Measurements from ENCODE around the gene PDGFRA.
A peak's percentile ranks its signal among the peaks of the same experiment; 100 is the strongest.
"Not testable (repeated sequence)": the region's sequence is repeated elsewhere in the genome, so short reads cannot be mapped to it uniquely, and the experiment has no call there.

PDGFRA gene

DNA sequence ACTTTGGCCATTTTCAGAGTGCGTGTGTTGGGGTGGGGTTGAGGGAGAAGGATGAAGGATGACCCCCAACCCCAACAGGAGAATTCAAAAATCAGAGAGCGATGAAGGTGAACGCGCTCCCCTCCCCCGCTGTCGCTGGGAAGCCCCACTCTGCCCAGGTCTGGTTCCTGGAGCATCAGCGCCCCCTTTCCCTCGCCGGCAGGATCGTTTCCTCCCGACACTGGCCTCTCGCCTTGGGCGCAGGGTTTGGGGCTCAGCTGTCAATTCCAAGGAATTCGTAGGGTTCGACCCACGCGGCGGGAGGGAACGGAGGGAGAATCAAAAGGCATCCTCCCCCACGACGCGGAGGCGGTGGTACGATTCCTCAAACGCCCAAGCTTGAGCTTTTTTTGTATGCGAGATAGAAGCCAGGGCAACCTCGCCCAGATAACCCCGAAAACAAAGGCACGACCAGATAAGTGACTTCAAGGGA, 1.0 kb upstream of the PDGFRA start:
- DNase-seq = no peak

DNA sequence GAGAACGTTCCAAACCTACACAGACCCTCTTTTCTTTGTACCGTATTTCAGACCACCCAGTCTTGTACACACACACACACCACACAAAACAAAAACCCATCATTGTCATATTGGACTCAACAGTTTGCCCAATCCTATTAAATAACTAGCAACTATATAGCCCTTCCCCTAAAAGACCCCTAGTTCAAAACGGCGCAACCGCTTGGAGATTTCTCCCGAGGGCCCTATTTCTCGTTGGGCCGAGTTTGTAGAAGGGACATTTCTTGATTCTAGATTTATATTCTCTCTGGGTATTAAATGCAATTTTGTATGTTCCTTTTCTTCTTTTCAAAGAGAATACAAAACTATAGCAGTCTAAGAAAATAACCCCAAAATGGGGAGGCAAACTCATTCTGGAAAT, 547 bp upstream of the PDGFRA start:
- no peak for DNase-seq

DNA sequence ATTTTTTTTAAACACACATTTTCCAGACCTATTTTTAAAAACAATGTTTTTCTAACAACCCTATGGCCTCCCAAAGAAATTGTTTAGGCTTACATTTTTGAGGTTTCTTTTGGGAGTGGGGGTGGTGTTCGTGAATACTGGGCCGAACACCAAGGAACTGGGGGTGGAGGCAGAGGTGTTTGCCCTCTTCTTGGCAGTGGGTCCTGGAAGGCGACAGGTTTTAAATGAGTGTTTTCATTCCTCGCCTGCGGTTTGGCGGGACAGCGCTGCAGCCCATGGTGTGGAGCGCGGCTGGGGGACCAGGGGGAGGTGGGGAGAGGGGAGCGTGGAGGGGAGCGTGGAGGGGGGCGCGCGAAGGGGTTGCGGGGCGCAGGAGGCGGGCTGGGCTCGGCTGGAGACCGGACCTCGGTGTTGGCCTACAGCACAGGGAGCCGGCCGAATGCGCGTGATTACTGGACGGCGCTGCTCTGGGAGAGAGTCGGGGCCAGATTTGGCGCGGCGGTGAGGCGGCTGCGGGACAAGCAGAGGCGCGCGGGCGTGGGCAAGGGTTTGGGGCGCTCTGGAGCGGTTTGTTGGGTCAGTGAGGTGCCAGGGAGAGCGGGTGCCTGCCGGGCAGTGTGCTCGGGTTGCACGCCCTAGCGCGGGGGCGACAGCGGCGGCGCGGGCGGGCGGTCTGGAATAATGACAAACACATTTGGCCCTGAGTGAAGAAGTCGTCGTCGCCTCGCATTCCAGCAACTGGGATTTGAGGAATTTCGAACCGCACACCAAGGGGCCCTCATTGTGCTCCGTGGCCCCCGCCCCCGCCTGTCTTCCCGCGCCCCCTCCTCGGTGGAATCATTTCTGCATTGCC, 764 bp downstream of the PDGFRA start:
- DNase-seq = no peak

DNA sequence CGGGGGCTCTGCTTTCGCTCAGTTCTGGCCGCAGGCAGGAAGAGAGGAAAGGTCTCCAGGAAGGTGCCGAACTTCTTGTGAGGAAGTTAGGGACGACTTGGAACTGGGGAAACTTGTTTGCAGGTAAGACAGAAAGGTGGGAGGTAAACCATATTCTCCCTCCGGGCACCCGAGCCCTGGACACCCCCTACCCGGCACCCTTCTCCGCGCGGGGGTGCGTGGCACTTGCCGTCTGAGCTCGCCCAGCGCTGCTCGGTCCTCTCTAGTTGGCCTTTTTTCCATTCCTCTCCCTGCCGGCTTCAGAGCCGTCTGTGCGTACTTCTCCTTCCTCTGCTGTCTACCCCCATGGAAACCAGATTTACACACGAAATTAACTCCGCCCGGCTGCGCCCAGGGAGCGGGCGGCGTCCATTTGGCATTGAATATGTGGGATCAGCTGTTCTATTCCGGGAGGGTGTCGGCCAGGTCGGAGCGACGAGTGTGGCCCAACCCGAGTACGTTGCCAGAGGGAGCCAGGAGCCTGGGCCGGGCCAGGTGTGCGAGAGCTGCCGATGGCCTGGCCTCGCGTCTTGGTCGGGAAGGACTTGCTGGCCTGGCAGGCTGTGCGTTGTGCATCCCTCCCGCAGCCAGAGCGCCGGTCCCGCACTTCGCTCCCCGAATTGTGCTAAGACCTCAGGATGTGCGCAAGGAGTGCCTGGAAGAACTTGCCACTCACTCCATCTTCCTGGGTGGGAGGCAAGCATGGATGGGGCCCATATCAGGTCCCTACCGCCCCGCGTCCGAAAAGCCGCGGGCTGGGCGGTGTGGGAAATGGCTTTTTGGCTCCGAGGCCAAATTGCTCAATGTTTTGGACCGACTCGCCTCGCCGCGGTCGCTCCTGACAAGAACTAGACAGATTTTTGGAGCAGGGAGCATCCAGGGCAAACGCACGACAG, 1.7 kb downstream of the PDGFRA start:
- DNase-seq = no peak

DNA sequence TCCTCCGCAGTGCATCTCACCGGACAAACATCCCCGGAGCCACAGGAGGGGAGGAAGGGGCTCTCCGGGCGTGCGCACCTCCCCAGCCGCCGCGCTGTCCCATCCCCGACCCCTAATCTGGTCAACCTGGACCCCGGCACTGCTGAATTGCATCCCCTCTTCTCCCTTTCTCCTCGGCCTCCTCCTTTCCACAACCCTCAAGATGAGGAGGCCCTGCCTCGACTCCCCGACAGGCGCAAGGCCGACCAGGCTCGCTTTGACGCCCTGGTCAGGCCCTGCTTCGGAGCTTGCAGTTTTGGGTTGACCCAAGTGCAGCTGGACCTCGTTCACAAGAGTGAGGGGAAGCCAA, 2.3 kb downstream of the PDGFRA start:
- DNase-seq = no peak

DNA sequence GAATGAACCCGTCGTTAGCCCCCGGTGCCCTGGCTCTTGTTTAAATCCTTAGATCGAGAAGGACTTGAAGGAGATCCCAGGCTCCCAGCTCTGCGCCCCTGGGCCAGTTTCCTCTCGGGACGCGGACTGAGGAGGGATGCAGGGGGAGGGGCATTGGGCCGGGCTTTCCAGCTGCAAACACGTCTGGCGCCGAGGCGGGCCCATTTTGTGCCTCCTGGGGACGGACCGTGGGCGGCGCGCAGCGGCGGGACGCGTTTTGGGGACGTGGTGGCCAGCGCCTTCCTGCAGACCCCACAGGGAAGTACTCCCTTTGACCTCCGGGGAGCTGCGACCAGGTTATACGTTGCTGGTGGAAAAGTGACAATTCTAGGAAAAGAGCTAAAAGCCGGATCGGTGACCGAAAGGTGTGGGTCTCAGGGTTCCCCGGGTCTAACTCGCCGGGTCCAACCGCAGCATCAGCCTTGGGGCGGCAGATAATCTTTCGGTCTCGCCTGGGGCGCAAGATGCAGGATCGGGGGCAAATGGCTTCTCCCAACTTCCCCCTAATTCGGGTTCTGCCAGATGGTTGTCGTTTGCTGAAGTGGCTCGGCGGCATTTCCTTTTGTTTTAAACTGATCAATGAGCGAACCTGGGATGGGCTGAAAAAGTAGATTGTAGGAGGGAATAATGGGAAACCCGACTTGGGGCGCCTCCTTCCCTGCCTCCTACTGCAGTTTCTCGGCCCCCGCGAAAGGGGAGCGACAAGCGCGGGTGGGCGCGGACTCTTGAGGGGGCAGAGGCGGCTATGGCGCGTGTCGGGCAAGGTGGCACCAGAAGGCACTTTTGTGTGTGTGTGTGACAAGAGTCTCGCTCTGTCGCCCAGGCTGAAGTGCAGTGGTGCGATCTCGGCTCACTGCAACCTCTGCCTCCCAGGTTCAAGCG, 2.9 kb downstream of the PDGFRA start:
- DNase-seq = no peak

DNA sequence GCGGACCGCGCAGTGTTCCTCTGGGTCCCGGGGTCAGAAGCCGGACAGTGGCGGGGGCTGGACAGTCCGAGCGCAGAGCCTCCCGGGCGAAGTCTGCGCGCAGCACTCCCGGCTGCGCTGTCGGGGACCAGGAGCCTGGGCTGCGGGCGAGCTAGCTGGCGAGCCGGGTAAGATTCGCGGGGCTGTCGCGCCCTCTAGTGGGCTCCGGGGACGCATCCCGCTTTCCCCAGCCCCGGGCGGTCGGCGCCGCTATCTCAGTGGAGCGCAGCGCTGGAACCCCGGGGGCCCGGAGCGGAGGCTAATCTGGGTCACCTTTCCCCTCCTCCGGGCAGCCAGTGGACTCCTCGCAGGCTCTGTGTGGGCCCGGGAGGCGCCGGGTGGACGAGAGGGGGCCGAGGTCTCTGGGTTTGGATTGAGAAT, 4.2 kb downstream of the PDGFRA start:
- DNase-seq = peak; percentile 63 to 65

DNA sequence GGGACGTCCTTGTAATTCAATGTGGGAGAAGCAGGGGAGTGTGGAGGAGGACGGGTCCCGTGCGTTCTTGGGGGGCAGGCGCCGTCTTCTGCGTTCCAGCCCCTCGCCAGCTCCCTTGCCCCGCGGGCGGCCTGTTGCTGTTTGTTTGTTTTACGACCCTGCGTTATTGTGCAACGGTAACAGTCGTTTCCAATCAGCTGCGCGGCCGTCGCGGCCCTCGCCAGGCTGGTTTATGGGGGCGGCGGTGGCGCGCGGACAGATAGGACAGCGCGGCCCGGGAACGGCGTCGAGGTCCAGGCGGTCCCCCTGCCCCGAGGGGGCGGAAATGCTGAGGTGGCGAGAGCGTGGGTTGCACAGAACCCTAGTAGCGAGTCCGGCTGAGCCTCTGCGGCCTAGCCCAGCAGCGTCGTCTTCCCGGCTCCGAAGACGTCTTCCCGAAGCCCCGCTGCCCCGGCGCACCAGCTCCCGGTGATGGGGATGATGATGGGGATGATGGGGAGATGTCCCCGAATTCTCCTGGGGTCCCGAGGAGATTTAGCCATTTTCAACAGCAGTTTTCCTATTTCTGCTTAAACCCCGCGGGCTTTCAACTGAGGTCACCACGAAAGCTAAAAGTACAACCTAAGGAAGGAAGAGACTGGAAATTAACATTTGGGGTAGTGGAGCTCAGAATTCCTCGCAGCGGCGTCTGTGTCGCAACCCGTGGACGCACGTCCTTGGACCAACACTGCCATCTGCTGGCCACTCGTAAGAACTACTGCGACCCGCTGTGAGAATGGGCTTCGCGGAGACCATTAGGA, 4.8 kb downstream of the PDGFRA start:
- DNase-seq = peak; percentile 64 to 65

DNA sequence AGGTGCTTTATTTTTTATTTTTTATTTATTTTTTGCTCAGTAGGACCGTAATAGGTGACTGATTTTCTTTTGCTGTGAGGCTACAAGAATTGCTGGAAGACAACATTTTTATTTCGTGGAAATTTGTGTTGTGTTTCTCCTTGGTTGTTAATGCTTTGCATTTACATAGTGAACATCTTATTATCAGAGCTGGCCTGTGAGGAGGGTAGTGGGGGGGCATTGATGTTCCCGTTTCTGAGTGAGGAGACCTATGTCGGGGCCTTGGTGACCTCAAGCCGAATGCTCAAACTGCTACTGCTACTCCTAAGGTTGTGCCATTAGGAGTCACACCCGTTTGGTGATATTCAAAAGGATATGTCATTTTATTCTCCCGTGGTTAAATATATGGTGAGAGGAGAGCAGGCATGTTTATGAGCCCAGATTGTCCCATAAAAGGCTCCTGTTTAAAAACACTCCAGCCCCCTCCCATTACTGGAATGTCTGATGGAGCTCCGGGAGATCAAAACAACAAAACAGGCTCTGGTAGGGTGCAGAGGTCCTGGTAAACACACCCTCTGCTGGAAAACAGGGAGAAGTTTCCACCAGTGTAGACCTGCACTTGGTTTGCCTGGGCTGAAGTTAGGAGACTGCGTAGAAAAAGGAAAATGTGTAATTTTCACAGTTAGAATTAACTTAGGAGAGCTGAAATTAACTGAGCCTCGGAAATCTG, 5.6 kb downstream of the PDGFRA start:
- no peak for DNase-seq

DNA sequence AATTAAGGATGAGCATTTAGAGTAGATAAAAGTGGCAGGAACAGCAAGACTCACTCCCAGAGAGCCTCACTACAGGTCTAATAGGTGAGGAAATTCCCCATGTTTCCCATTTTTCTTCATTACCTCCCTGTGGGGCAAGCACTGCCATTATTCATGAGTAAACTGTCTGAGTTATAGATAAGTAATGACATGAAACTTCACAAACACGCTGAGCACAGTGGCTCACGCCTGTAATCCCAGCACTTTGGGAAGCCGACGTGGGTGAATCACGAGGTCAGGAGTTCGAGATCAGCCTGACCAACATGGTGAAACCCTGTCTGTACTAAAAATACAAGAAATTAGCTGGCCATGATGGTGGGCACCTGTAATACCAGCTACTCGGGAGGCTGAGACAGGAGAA, 7.2 kb downstream of the PDGFRA start:
- not testable (repeated sequence) for DNase-seq

DNA sequence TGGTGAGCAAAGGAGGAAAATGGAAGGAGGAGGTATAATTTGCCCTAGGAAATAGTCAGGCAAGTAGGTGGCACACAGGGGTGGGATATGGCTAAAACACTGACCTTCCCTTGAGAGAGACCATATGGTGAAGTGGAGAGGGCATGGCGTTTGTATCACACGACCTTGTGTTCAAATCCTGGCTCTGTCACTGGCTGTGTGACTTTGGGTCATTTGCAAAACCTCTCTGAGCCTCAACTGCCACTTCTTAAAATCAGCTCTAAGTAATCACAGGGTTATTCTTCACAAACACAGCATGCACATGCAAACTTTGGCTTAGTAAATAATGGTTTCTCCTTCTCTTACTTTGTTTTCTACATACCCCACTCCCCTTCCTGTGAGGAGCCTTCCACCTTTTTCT, 8.7 kb downstream of the PDGFRA start:
- no peak for DNase-seq

DNA sequence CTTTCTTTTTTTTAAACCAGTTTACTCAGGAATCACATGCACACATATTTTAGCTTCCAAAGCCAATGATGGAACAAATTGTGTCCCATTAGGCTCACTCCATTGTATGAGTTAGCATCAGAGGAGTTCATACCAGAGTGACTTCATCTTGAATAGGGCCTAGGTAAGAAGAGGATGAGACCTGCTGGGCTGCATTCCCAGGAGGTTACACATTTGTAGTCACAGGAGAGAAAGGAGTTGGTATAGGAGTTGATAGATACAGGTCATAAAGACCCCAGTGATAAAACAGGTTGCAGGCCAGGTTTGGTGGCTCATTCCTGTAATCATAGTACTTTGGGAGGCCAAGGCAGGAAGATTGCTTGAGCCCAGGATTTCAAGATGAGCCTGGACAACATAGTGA, 9.3 kb downstream of the PDGFRA start:
- no peak for DNase-seq

DNA sequence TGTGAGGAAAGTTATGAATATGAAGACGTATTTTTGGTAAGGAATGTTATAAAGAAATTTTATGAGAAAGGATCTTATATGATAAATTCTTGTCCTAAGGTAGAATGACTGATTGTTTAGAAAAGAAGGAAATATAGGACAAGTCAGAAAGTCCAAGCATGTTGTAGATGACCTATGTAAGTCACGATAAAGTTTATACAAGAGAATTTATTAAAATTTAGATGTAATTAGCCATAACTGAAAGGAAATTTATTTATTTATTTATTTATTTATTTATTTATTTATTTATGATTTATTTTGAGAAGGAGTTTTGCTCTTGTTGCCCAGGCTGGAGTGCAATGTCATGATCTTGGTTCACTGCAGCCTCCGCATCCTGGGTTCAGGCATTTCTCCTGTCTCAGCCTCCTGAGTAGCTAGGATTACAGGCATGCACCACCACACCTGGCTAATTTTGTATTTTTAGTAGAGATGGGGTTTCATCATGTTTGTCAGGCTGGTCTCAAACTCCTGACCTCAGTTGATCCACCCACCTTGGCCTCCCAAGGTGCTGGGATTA, 12.3 kb downstream of the PDGFRA start:
- DNase-seq = not testable (repeated sequence)

DNA sequence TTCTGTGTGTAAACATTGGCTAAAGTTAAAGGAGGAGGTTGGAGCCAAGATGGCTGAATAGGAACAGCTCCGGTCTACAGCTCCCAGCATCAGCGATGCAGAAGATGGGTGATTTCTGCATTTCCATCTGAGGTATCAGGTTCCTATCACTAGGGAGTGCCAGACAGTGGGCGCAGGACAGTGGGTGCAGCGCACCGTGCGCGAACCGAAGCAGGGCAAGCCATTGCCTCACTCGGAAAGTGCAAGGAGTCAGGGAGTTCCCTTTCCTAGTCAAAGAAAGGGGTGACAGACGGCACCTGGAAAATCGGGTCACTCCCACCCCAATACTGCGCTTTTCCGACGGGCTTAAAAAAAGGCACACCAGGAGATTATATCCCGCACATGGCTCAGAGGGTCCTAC, 14.4 kb downstream of the PDGFRA start:
- DNase-seq = not testable (repeated sequence)

DNA sequence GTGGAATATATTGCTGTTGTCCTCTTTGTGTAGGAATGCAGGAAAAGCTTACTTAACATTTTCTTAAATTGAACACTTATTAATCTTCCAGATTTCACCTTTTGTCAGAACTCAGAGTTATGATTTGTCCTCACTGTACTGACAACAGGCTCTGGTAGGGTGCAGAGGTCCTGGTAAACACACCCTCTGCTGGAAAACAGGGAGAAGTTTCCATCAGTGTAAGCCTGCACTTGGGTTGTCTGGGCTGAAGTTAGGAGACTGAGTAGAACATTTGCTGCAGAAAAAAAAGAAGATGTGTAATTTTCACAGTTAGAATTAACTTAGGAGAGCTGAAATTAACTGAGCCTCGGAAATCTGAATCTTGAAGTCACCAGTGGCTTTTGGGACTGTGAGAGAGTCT, 23.2 kb downstream of the PDGFRA start:
- not testable (repeated sequence) for DNase-seq

DNA sequence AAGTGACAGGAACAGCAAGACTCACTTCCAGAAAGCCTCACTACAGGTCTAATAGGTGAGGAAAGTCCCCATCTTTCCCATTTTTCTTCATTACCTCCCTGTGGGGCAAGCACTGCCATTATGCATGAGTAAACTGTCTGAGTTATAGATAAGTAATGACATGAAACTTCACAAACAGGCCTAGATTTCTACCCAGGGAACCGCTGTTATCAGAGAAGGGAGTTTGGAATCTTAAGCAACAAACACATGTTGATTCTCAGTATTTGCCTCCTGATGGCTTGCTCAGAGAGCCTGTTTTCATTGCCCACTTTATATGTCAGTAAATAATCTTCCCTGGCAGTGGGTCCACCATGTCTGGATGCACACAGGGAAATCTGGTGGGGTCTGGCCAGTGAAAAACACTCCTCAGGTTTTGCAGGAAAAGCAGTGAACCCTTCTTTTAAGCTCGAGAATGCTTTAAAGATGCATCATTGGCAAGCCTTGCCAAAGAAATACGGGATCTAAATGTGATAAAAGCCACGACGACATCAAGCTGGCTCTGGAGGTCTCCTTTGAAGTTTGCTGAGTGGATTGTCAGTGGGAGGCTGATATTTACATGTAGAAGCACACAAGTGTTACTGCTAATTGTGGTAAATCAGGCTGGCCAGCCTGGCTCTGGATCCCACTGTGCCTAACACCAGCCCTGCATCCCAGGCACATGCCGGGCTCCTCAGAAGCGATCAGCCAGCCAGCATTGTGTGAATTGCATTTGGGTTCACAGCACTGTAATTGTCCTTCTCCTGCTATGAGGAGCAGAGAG, 25.2 kb downstream of the PDGFRA start:
- DNase-seq = no peak

DNA sequence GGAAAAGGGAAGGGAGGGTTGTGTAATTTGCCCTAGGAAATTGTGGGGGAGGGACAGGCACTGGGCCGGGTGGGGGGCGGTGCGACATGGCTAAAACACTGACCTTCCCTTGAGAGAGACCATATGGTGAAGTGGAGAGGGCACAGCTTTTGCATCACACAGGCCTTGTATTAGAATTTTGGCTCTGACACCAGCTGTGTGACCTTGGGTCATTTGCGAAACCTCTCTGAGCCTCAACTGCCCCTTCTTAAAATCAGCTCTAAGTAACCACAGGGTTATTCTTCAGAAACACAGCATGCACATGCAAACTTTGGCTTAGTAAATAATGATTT, 25.8 kb downstream of the PDGFRA start:
- no peak for DNase-seq

DNA sequence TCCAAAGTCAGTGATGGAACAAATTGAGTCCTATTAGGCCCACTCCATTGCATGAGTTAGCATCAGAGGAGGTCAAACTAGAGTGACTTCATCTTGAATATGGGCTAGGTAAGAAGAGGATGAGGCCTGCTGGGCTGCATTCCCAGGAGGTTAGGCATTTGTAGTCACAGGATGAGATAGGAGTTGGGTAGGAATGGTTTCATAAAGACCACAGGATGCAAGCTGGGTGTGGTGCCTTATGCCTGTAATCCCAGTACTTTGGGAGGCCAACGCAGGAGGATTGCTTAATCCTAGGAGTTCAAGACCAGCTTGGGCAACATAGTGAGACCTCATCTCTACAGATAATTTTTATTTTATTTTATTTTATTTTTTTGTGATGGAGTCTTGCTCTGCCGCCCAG, 26.8 kb downstream of the PDGFRA start:
- no peak for DNase-seq

DNA sequence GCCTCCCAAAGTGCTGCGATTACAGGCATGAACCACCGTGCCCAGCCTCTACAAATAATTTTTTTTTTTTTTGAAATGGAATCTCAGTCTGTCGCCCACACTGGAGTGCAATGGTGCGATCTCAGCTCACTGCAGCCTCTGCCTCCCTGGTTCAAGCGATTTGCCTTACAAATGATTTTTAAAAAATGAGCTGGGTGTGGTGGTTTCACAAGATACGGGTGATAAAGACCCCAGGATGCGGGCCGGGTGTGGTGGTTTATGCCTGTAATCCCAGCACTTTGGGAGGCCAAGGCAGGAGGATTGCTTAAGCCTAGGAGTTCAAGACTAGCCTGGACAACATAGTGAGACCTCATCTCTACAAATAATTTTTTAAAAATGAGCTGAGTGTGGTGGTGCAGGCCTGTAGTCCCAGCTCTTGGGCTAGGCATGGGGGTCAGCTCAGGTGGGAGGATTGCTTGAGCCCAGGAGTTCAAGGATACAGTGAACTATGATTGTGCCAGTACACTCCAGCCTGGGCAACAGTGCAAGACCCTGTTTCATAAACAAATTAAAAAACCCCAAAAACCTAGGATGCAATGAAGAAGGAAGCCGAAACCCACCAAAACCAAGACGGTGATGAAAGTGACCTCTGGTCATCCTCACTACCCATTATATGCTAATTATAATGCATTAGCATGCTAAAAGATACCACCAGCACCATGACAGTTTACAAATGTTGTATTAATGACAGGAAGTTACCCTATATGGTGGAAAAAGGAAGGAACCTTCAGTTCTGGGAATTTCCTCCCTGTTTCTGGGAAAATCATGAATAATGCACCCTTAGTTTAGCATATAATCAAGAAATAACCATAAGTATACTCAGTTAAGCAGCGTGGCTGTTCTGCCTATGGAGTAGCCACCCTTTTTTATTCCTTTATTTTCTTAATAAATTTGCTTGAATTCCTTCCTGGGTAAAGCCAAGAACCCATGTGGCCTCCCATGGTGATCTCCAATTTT, 27.7 kb downstream of the PDGFRA start:
- no peak for DNase-seq

Data from activated CD4-positive, alpha-beta T cell treated with anti-CD3 and anti-CD28 coated beads, Interleukin-2, amount 50 U/mL, for 4 hours (primary cell).